ENCODE data around the gene RBMS1. TPM values are rescaled to one million over a fixed set of nuclear protein-coding genes. Genes with fewer than 3 reads are reported as not detected.

Gene RBMS1
- polyA plus RNA-seq, 1 donor (not counting 4 experiments of a cell fraction or from before 2014, with no cell fraction given), result 89.1 TPM

GRCh38 chr2:160506371-160507045 lies 12.9 kb upstream of the RBMS1 start:
- H3K4me3 ChIP-seq (ENCODE audit: control insufficient read depth in 2 of 3, extremely low read depth in 1 of 3, insufficient read depth in 2 of 3, low read depth in 1 of 3, low read length in 3 of 3), result no peak overlapping the region
- no peak for TF ChIP-seq EZH2 (IDR thresholded peaks at IDR 0.05; ENCODE audit: low read length)
- TF ChIP-seq, protein P1, sequence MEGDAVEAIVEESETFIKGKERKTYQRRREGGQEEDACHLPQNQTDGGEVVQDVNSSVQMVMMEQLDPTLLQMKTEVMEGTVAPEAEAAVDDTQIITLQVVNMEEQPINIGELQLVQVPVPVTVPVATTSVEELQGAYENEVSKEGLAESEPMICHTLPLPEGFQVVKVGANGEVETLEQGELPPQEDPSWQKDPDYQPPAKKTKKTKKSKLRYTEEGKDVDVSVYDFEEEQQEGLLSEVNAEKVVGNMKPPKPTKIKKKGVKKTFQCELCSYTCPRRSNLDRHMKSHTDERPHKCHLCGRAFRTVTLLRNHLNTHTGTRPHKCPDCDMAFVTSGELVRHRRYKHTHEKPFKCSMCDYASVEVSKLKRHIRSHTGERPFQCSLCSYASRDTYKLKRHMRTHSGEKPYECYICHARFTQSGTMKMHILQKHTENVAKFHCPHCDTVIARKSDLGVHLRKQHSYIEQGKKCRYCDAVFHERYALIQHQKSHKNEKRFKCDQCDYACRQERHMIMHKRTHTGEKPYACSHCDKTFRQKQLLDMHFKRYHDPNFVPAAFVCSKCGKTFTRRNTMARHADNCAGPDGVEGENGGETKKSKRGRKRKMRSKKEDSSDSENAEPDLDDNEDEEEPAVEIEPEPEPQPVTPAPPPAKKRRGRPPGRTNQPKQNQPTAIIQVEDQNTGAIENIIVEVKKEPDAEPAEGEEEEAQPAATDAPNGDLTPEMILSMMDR (optimal IDR thresholded peaks at IDR 0.05 in 1 of 3, IDR thresholded peaks at IDR 0.05 in 1 of 3, conservative IDR thresholded peaks at IDR 0.05 in 1 of 3; ENCODE audit: extremely low read depth in 1 of 3, insufficient read depth in 2 of 3, low read length in 3 of 3), result no peak
- no peak overlapping the region for H2AFZ ChIP-seq (ENCODE audit: control insufficient read depth, low read length)
- H3K27ac ChIP-seq (ENCODE audit: control insufficient read depth, insufficient read depth, low read length), result no peak overlapping the region
- H3K27me3 ChIP-seq (ENCODE audit: control insufficient read depth, extremely low read depth, insufficient read depth, low read length), result no peaks in the 10 kb centered on the region
- dilution Hi-C loops (cut with MboI; ENCODE audit: extremely low pct_ligation_motif_present, low sequenced_read_pairs), result no loop called here
- H3K9me3 ChIP-seq (ENCODE audit: control insufficient read depth, low read depth, low read length), result no peaks in the 10 kb centered on the region
- H3K4me1 ChIP-seq (ENCODE audit: control insufficient read depth, extremely low read depth, insufficient read depth, low read length), result peaks cover 7% of the 10 kb centered on the region
- FAIRE-seq (no peak), DNase-seq (ENCODE audit: low read depth, low spot score) (no peak)
- no peaks in the 10 kb centered on the region for H3K36me3 ChIP-seq (ENCODE audit: control insufficient read depth in 2 of 2, extremely low read depth in 1 of 2, insufficient read depth in 2 of 2, low read length in 2 of 2)
- no peaks in the 10 kb centered on the region for H4K20me1 ChIP-seq (ENCODE audit: control insufficient read depth, extremely low read depth, insufficient read depth, low read length)
- no peaks in the 10 kb centered on the region for H3K79me2 ChIP-seq (ENCODE audit: control insufficient read depth, insufficient read depth, low read length)
- H3K9me1 ChIP-seq (ENCODE audit: control insufficient read depth, extremely low read depth, insufficient read depth, low read length), result no peaks in the 10 kb centered on the region
- H3K9ac ChIP-seq (ENCODE audit: control insufficient read depth, extremely low read depth, insufficient read depth, low read length), result no peak overlapping the region
- H3K4me2 ChIP-seq (ENCODE audit: control insufficient read depth, extremely low read depth, insufficient read depth, low read depth, low read length), result no peak overlapping the region

DNA sequence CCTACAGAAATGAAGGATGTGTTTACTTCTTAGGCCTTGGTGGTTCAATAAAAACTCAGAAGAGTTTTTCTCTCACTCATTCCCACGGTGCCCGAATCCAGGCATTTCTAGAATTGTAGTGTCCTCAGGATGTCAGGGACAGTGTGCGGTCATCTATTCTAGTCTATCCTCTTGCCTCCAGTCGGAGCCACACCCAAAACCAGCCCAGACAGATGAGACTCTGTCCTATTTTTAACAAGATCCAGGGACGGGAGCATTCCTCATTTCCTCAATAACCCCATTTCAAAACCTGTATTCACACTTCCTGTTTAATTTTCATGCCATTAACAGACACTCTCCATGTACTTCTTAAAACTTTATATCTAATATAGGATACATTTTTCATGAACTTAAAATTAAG lies 11.6 kb upstream of the RBMS1 start:
- Histone ChIP-seq H3K27ac (ENCODE audit: control insufficient read depth, insufficient read depth, low read length) (no peak overlapping the region), H4K20me1 (ENCODE audit: control insufficient read depth, extremely low read depth, insufficient read depth, low read length) (no peaks in the 10 kb centered on the region), H3K9me3 (ENCODE audit: control insufficient read depth, low read depth, low read length) (no peaks in the 10 kb centered on the region), H3K9me1 (ENCODE audit: control insufficient read depth, extremely low read depth, insufficient read depth, low read length) (no peaks in the 10 kb centered on the region), H3K4me2 (ENCODE audit: control insufficient read depth, extremely low read depth, insufficient read depth, low read depth, low read length) (peak overlapping the region; percentile 47), H2AFZ (ENCODE audit: control insufficient read depth, low read length) (peak overlapping the region; percentile 71), H3K36me3 (ENCODE audit: control insufficient read depth in 2 of 2, extremely low read depth in 1 of 2, insufficient read depth in 2 of 2, low read length in 2 of 2) (no peaks in the 10 kb centered on the region), H3K9ac (ENCODE audit: control insufficient read depth, extremely low read depth, insufficient read depth, low read length) (no peak overlapping the region), H3K4me3 (ENCODE audit: control insufficient read depth in 2 of 3, extremely low read depth in 1 of 3, insufficient read depth in 2 of 3, low read depth in 1 of 3, low read length in 3 of 3) (no peak overlapping the region), H3K4me1 (ENCODE audit: control insufficient read depth, extremely low read depth, insufficient read depth, low read length) (peaks cover 7% of the 10 kb centered on the region), H3K27me3 (ENCODE audit: control insufficient read depth, extremely low read depth, insufficient read depth, low read length) (no peaks in the 10 kb centered on the region), H3K79me2 (ENCODE audit: control insufficient read depth, insufficient read depth, low read length) (no peaks in the 10 kb centered on the region)
- dilution Hi-C loops (cut with MboI; ENCODE audit: extremely low pct_ligation_motif_present, low sequenced_read_pairs), result no loop called here
- TF ChIP-seq EZH2 (IDR thresholded peaks at IDR 0.05; ENCODE audit: low read length), result no peak
- TF ChIP-seq, protein P1 (optimal IDR thresholded peaks at IDR 0.05 in 1 of 3, IDR thresholded peaks at IDR 0.05 in 1 of 3, conservative IDR thresholded peaks at IDR 0.05 in 1 of 3; ENCODE audit: extremely low read depth in 1 of 3, insufficient read depth in 2 of 3, low read length in 3 of 3), result no peak
- DNase-seq (ENCODE audit: low read depth, low spot score), result no peak
- no peak for FAIRE-seq

All from keratinocyte (primary cell).